Testis (tissue), 2 donors: ENCODE measurements around the gene ZNF618.

Experiments used
- CTCF ChIP-seq, 3 experiments: fragments of 450-650 bp in 2 of 3; fragments of 200-600 bp in 1 of 3; sonication (generic) in 1 of 3; IDR thresholded peaks; one replicate each; pipeline ENCODE4 v1.5.1; 2016 to 2019; ENCODE audit warnings: antibody characterized with exemption in 3 of 3, mild to moderate bottlenecking in 2 of 3, moderate library complexity in 1 of 3
- POLR2A ChIP-seq: fragments of 450-650 bp; IDR thresholded peaks from one replicate; pipeline ENCODE4 v1.6.1; 2017; ENCODE audit warnings: antibody characterized with exemption, mild to moderate bottlenecking, moderate library complexity

DNA sequence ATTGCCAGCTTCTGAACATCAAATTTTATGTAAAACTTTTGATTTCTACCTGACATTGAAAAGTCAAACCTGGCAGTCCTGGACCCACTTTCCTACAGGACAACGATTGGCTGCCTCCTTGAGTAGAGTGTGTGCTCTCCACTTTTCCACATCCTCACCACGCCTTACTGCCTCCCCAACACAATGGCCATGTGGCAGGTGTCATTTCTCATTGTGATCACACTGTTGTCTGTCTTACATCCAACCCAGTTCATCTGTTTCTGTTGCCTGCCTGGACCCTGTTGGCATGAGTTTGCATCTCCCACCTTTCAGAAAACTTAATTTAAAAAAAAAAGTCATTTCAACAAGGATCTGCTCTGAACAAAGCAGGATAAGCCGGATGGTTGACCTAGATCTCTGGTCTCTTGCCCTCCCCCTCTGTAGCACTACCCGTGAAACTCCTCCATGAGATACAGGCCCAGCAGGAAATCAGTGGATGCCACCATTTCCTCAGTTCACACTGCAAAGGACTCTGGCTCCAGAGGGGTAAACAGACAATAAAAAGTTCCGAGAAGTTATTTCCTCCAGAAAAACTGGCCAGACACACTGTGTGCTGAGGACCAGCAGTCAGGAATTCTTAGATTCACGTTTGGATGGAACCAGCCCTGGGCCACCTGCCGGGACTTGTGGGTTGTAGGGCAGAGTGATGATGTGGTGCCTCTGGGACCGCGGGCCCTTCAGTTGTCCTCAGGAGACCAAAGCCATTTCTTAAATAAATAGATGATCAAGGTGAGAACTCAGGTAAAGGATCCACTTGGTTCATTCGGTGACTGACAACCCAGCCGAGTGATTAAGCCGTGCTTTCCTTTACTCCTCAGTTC, 153.4 kb downstream of the ZNF618 start:
- TF ChIP-seq CTCF (IDR thresholded peaks at IDR 0.05) (no peak), POLR2A (no peak)
